H9 (cell line): ENCODE measurements around the gene PIM3. TPM values are rescaled to one million over a fixed set of nuclear protein-coding genes. Genes with fewer than 3 reads are reported as not detected.

ENCODE experiments used
- DNase-seq: peaks from one replicate; pipeline ENCODE4 v3.0.0-alpha.2; 2017
- H2AFZ ChIP-seq: one replicate; pipeline ENCODE4 v1.6.1; 2013; ENCODE audit warnings: mild to moderate bottlenecking, low read length, control low read depth, moderate library complexity
- H2AK5ac ChIP-seq: 2 replicates; pipeline ENCODE4 v1.6.1; 2013; ENCODE audit warnings: low read length, control low read depth, mixed read lengths; ENCODE audit not compliant: insufficient read length
- H2BK120ac ChIP-seq: one replicate; pipeline ENCODE4 v1.6.1; 2013; ENCODE audit warnings: low read depth, mild to moderate bottlenecking, low read length, control low read depth, inconsistent platforms; ENCODE audit not compliant: poor library complexity, severe bottlenecking
- H2BK12ac ChIP-seq: 2 replicates; pipeline ENCODE4 v1.6.1; 2013; ENCODE audit warnings: low read length, control low read depth, mixed read lengths, low read depth; ENCODE audit not compliant: insufficient read length
- H2BK15ac ChIP-seq: 2 replicates; pipeline ENCODE4 v1.6.1; 2013; ENCODE audit warnings: low read depth, low read length, control low read depth
- H2BK20ac ChIP-seq: one replicate; pipeline ENCODE4 v1.6.1; 2013; ENCODE audit warnings: low read depth, mild to moderate bottlenecking, low read length, control low read depth, inconsistent platforms; ENCODE audit not compliant: poor library complexity, severe bottlenecking
- H2BK5ac ChIP-seq: 2 replicates; pipeline ENCODE4 v1.6.1; 2013; ENCODE audit warnings: low read length, control low read depth, mixed read lengths; ENCODE audit not compliant: insufficient read length
- H3K14ac ChIP-seq: 2 replicates; pipeline ENCODE4 v1.6.1; 2013; ENCODE audit warnings: low read length, control low read depth; ENCODE audit not compliant: insufficient read depth
- H3K18ac ChIP-seq: 2 replicates; pipeline ENCODE4 v1.6.1; 2013; ENCODE audit warnings: low read depth, mild to moderate bottlenecking, mixed read lengths, low read length, control low read depth; ENCODE audit not compliant: insufficient read length
- H3K23ac ChIP-seq: 2 replicates; pipeline ENCODE4 v1.6.1; 2013; ENCODE audit warnings: low read length, control low read depth, mixed read lengths, low read depth; ENCODE audit not compliant: insufficient read length
- H3K23me2 ChIP-seq: 2 replicates; pipeline ENCODE4 v1.6.1; 2013; ENCODE audit warnings: low read depth, mild to moderate bottlenecking, mixed read lengths, low read length, control low read depth; ENCODE audit not compliant: insufficient read length, poor library complexity, severe bottlenecking
- H3K27ac ChIP-seq: 2 replicates; pipeline ENCODE4 v1.5.1; 2013; ENCODE audit warnings: low read length, control low read depth, mixed read lengths, low read depth; ENCODE audit not compliant: insufficient read length
- H3K27me3 ChIP-seq: 2 replicates; pipeline ENCODE4 v1.6.1; 2013; ENCODE audit warnings: low read length, control low read depth, inconsistent platforms; ENCODE audit not compliant: insufficient read depth
- H3K4ac ChIP-seq: 2 replicates; pipeline ENCODE4 v1.6.1; 2013; ENCODE audit warnings: low read depth, mild to moderate bottlenecking, control low read depth, inconsistent platforms, low read length, moderate library complexity
- H3K4me1 ChIP-seq: 2 replicates; pipeline ENCODE4 v1.6.1; 2013; ENCODE audit warnings: low read length, control low read depth, inconsistent platforms; ENCODE audit not compliant: insufficient read depth
- H3K4me2 ChIP-seq: 2 replicates; pipeline ENCODE4 v1.6.1; 2013; ENCODE audit warnings: low read length, control low read depth, mixed read lengths; ENCODE audit not compliant: insufficient read length, insufficient read depth
- H3K56ac ChIP-seq: 2 replicates; pipeline ENCODE4 v1.6.1; 2013; ENCODE audit warnings: low read depth, mild to moderate bottlenecking, mixed read lengths, low read length, control low read depth; ENCODE audit not compliant: insufficient read length
- H3K79me1 ChIP-seq: 2 replicates; pipeline ENCODE4 v1.6.1; 2013; ENCODE audit warnings: low read depth, mild to moderate bottlenecking, moderate library complexity, low read length, control low read depth, inconsistent platforms; ENCODE audit not compliant: insufficient read depth, poor library complexity, severe bottlenecking
- H3K79me2 ChIP-seq: 2 replicates; pipeline ENCODE4 v1.6.1; 2013; ENCODE audit warnings: low read length, control low read depth, inconsistent platforms; ENCODE audit not compliant: insufficient read depth
- H3K9ac ChIP-seq: 2 replicates; pipeline ENCODE4 v1.6.1; 2013; ENCODE audit warnings: low read length, control low read depth, mixed read lengths; ENCODE audit not compliant: insufficient read length; ENCODE audit errors: extremely low read depth
- H3K9me3 ChIP-seq: one replicate; pipeline ENCODE4 v1.6.1; 2013; ENCODE audit warnings: low read depth, low read length, inconsistent platforms; ENCODE audit not compliant: control insufficient read depth
- H3T11ph ChIP-seq: one replicate; pipeline ENCODE4 v1.6.1; 2013; ENCODE audit warnings: mild to moderate bottlenecking, low read length, control low read depth, inconsistent platforms
- H4K20me1 ChIP-seq: one replicate; pipeline ENCODE4 v1.6.1; 2013; ENCODE audit not compliant: control insufficient read depth, insufficient read length, insufficient read depth
- H4K5ac ChIP-seq: 2 replicates; pipeline ENCODE4 v1.6.1; 2013; ENCODE audit warnings: low read depth, mild to moderate bottlenecking, mixed read lengths, low read length, control low read depth; ENCODE audit not compliant: insufficient read length
- H4K8ac ChIP-seq: replicated peaks from 2 replicates; pipeline ENCODE4 v1.6.1; 2013; ENCODE audit warnings: low read length, control low read depth, mixed read lengths, low read depth; ENCODE audit not compliant: insufficient read length
- H4K91ac ChIP-seq: 2 replicates; pipeline ENCODE4 v1.6.1; 2013; ENCODE audit warnings: low read depth, mild to moderate bottlenecking, moderate library complexity, mixed read lengths, low read length, control low read depth; ENCODE audit not compliant: insufficient read length
- H3K27ac Mint-ChIP-seq, 3 experiments: 2 replicates in 2 of 3; 3 replicates in 1 of 3; pipeline ENCODE4 v1.8.0; 2020 to 2021; ENCODE audit warnings: mixed read lengths in 3 of 3, mild to moderate bottlenecking in 1 of 3, moderate library complexity in 1 of 3
- H3K27me3 Mint-ChIP-seq: 2 replicates; pipeline ENCODE4 v1.8.0; 2021; ENCODE audit warnings: low read depth, mild to moderate bottlenecking, moderate library complexity, mixed read lengths
- H3K36me3 Mint-ChIP-seq, 3 experiments: 2 replicates in 2 of 3; 3 replicates in 1 of 3; pipeline ENCODE4 v1.8.0; 2020 to 2021; ENCODE audit warnings: low read depth in 3 of 3, mixed read lengths in 3 of 3; ENCODE audit not compliant: insufficient read depth in 1 of 3
- H3K4me1 Mint-ChIP-seq, 2 experiments: 2 replicates each; pipeline ENCODE4 v1.8.0; 2020; ENCODE audit warnings: mixed read lengths in 2 of 2
- H3K4me3 Mint-ChIP-seq, 2 experiments: 2 replicates in 1 of 2; 3 replicates in 1 of 2; pipeline ENCODE4 v1.8.0; 2020 to 2021; ENCODE audit warnings: mild to moderate bottlenecking in 2 of 2, mixed read lengths in 2 of 2, moderate library complexity in 1 of 2
- H3K9me3 Mint-ChIP-seq, 2 experiments: 2 replicates in 1 of 2; 3 replicates in 1 of 2; pipeline ENCODE4 v1.8.0; 2020; ENCODE audit warnings: mild to moderate bottlenecking in 2 of 2, mixed read lengths in 2 of 2, moderate library complexity in 1 of 2
- WGBS: extraction: QIAGEN DNeasy Blood & Tissue Kit; methylation state at CpG from one replicate; pipeline ENCODE4 v1.1.7; 2013; ENCODE audit warnings: missing lambda C conversion rate, low lambda C conversion rate, mixed read lengths; ENCODE audit not compliant: insufficient read length; ENCODE audit errors: extremely low coverage; 5-methylcytosine and 5-hydroxymethylcytosine counted together
- total RNA-seq: library from RNA; stranded (reverse); gene quantifications from 2 replicates; pipeline ENCODE4 v1.2.1, GENCODE V29; 2021
- TF ChIP-seq, protein P1 (sequence below): fragments of 200-600 bp; sonication (generic); conservative IDR thresholded peaks from 3 replicates; pipeline ENCODE4 v1.8.0; 2021; ENCODE audit warnings: antibody characterized with exemption, mild to moderate bottlenecking

The PIM3 gene
- total RNA-seq, 1 experiment from 2014 or later: 43.4 TPM

DNA sequence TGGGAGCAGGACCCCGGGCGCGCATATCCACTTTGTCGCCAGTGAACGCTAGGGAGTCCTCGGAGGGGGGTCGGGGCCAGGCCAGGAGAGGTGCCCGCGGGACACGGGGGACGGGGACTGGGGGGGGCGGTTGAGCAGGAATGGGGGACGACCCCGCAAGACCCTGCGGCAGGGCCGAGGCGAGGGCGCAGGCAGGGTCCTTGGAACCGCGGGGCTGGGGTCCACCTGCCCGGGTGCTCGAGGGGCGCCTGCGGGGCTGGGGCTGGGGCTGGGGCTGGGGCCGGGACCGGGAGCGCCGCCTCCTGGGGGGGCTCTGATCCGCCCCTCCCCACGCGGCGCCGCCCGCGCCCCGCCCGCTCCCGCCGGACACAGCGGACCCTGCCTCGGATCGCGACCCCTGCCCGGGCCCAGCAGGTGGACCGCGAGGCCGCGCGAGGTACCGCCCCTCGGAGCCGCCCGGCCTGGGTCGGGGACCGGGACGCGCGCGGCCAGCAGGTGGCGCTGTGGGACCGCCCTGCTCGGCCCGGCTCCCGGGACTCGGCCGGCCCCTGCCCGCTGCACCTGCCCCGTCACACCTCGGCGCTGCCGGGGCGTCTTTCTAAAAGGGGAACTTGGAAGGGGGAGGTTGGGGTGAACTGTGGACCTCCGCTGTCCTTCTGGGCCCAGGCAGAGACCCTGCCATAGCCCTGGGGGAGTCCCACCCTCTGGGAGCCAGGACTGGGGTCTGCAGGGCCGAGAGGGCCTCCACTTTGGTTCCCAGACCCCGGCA lies 31.2 kb upstream of the PIM3 start:
- Histone ChIP-seq H2BK120ac (no peak overlapping the region), H3K9me3 (no peaks in the 10 kb centered on the region), H3K27ac (no peak overlapping the region), H4K5ac (no peak overlapping the region), H3K79me2 (no peaks in the 10 kb centered on the region), H2AFZ (no peak overlapping the region), H4K8ac (no peak overlapping the region), H4K20me1 (no peaks in the 10 kb centered on the region), H2AK5ac (no peak overlapping the region), H3T11ph (no peak overlapping the region), H2BK20ac (no peak overlapping the region), H3K79me1 (no peaks in the 10 kb centered on the region), H2BK15ac (no peak overlapping the region), H3K56ac (no peak overlapping the region), H3K23ac (no peak overlapping the region), H3K4ac (no peak overlapping the region), H3K23me2 (no peaks in the 10 kb centered on the region), H3K27me3 (no peaks in the 10 kb centered on the region; the same call in 1 of the 2 replicates), H4K91ac (no peak overlapping the region), H2BK5ac (no peak overlapping the region), H3K9ac (no peak overlapping the region), H3K4me2 (no peak overlapping the region), H2BK12ac (no peak overlapping the region), H3K18ac (no peak overlapping the region), H3K4me1 (no peaks in the 10 kb centered on the region), H3K14ac (no peak overlapping the region)
- Mint-ChIP-seq H3K36me3 (peaks cover 0 to 12% (median 0%) of the 10 kb centered on the region in 3 experiments; a peak in 2 of 7 replicates), H3K4me3 (peak overlapping the region in 1 of 2 experiments; percentile 51; a peak in 2 of 5 replicates), H3K27ac (no peak overlapping the region), H3K27me3 (peaks cover 26% of the 10 kb centered on the region), H3K9me3 (no peaks in the 10 kb centered on the region), H3K4me1 (peaks cover 3 to 11% of the 10 kb centered on the region in 2 experiments; a peak in 2 of 4 replicates)
- DNase-seq: peak; percentile 74
- WGBS: no CpG with 5 or more reads among the region's 75 CpGs
- TF ChIP-seq, protein P1, sequence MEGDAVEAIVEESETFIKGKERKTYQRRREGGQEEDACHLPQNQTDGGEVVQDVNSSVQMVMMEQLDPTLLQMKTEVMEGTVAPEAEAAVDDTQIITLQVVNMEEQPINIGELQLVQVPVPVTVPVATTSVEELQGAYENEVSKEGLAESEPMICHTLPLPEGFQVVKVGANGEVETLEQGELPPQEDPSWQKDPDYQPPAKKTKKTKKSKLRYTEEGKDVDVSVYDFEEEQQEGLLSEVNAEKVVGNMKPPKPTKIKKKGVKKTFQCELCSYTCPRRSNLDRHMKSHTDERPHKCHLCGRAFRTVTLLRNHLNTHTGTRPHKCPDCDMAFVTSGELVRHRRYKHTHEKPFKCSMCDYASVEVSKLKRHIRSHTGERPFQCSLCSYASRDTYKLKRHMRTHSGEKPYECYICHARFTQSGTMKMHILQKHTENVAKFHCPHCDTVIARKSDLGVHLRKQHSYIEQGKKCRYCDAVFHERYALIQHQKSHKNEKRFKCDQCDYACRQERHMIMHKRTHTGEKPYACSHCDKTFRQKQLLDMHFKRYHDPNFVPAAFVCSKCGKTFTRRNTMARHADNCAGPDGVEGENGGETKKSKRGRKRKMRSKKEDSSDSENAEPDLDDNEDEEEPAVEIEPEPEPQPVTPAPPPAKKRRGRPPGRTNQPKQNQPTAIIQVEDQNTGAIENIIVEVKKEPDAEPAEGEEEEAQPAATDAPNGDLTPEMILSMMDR: no peak; the same call in none of the 3 replicates
